GM23338 (cell line): ENCODE data around the gene CETP. TPM values are rescaled to one million over a fixed set of nuclear protein-coding genes. Genes with fewer than 3 reads are reported as not detected.
"Not testable (repeated sequence)": the region's sequence is repeated elsewhere in the genome, so short reads cannot be mapped to it uniquely, and the experiment has no call there.

ENCODE experiments used
- ATAC-seq: fragments of 200-7000 bp; cut with Tn5 transposase; 3 replicates; pipeline ENCODE4 v1.9.1; 2020
- DNase-seq: peaks from one replicate; pipeline ENCODE4 v3.0.0-alpha.2; 2015; ENCODE audit warnings: low spot score
- H2AFZ ChIP-seq: fragments of 200-600 bp; sonication (generic); 2 replicates; pipeline ENCODE4 v1.8.0; 2016; ENCODE audit warnings: antibody characterized with exemption, mild to moderate bottlenecking, moderate library complexity
- H3F3A ChIP-seq: fragments of 200-600 bp; sonication (generic); replicated peaks from 2 replicates; pipeline ENCODE4 v1.8.0; 2017; ENCODE audit warnings: antibody characterized with exemption, mixed run types, low read depth
- H3K27ac ChIP-seq: fragments of 200-600 bp; sonication (generic); 2 replicates; pipeline ENCODE4 v1.6.1; 2016; ENCODE audit warnings: low read depth
- H3K27me3 ChIP-seq: fragments of 200-600 bp; sonication (generic); 2 replicates; pipeline ENCODE4 v1.8.0; 2016; ENCODE audit warnings: mild to moderate bottlenecking, mixed run types, moderate library complexity; ENCODE audit not compliant: insufficient read depth
- H3K36me3 ChIP-seq: fragments of 200-600 bp; sonication (generic); 2 replicates; pipeline ENCODE4 v1.8.0; 2016; ENCODE audit warnings: mild to moderate bottlenecking; ENCODE audit not compliant: insufficient read depth
- H3K4me1 ChIP-seq: fragments of 200-600 bp; sonication (generic); 2 replicates; pipeline ENCODE4 v1.8.0; 2016; ENCODE audit warnings: mild to moderate bottlenecking, moderate library complexity; ENCODE audit not compliant: insufficient read depth
- H3K4me2 ChIP-seq: fragments of 200-600 bp; sonication (generic); 2 replicates; pipeline ENCODE4 v1.7.1; 2017; ENCODE audit warnings: mixed run types
- H3K4me3 ChIP-seq: fragments of 200-600 bp; sonication (generic); 2 replicates; pipeline ENCODE4 v1.6.1; 2016; ENCODE audit warnings: mixed run types
- H3K79me2 ChIP-seq: fragments of 200-600 bp; sonication (generic); replicated peaks from 2 replicates; pipeline ENCODE4 v1.8.0; 2017; ENCODE audit warnings: mild to moderate bottlenecking; ENCODE audit not compliant: insufficient read depth
- H3K9me2 ChIP-seq: fragments of 200-600 bp; sonication (generic); 2 replicates; pipeline ENCODE4 v1.8.0; 2017; ENCODE audit not compliant: insufficient read depth
- H4K20me1 ChIP-seq: fragments of 200-600 bp; sonication (generic); replicated peaks from 2 replicates; pipeline ENCODE4 v1.8.0; 2017; ENCODE audit warnings: mild to moderate bottlenecking; ENCODE audit not compliant: insufficient read depth
- H3K27ac Mint-ChIP-seq: 2 replicates; pipeline ENCODE4 v1.8.0; 2020; ENCODE audit warnings: inconsistent platforms, mild to moderate bottlenecking, moderate library complexity, mixed read lengths
- H3K27me3 Mint-ChIP-seq: 3 replicates; pipeline ENCODE4 v1.8.0; 2022; ENCODE audit warnings: low read depth, mild to moderate bottlenecking, moderate library complexity, mixed read lengths, inconsistent platforms; ENCODE audit not compliant: insufficient read depth, poor library complexity
- H3K36me3 Mint-ChIP-seq: 3 replicates; pipeline ENCODE4 v1.8.0; 2021; ENCODE audit warnings: low read depth, mild to moderate bottlenecking, inconsistent platforms, moderate library complexity, mixed read lengths
- H3K4me1 Mint-ChIP-seq: 3 replicates; pipeline ENCODE4 v1.8.0; 2020; ENCODE audit warnings: mild to moderate bottlenecking, inconsistent platforms, mixed read lengths
- H3K4me3 Mint-ChIP-seq: 3 replicates; pipeline ENCODE4 v1.8.0; 2021; ENCODE audit warnings: moderate library complexity, mild to moderate bottlenecking, inconsistent platforms, mixed read lengths
- H3K9me3 Mint-ChIP-seq: 3 replicates; pipeline ENCODE4 v1.8.0; 2020; ENCODE audit warnings: moderate library complexity, mild to moderate bottlenecking, inconsistent platforms, mixed read lengths
- CREB1 ChIP-seq: fragments of 250-450 bp; sonication (Bioruptor Pico); IDR thresholded peaks from 2 replicates; pipeline ENCODE4 v1.5.0; 2020; ENCODE audit warnings: low read depth, mild to moderate bottlenecking, moderate library complexity
- EZH2 ChIP-seq: fragments of 200-600 bp; sonication (generic); IDR thresholded peaks from one replicate; pipeline ENCODE4 v1.8.0; 2017; ENCODE audit warnings: antibody characterized with exemption, mild to moderate bottlenecking, low read depth; ENCODE audit not compliant: unreplicated experiment
- NANOG ChIP-seq: IDR thresholded peaks from 2 replicates; pipeline ENCODE4 v1.6.1; 2016; ENCODE audit warnings: antibody characterized with exemption, borderline replicate concordance
- STAT1 ChIP-seq: IDR thresholded peaks from one replicate; pipeline ENCODE4 v1.6.1; 2016; ENCODE audit warnings: antibody characterized with exemption; ENCODE audit not compliant: unreplicated experiment
- ZNF114 ChIP-seq: fragments of 250-450 bp; sonication (Bioruptor Pico); IDR thresholded peaks from 2 replicates; pipeline ENCODE4 v1.5.0; 2020; ENCODE audit warnings: mild to moderate bottlenecking, moderate library complexity
- ZNF331 ChIP-seq: fragments of 250-450 bp; sonication (Bioruptor Pico); IDR thresholded peaks from 2 replicates; pipeline ENCODE4 v1.5.0; 2020; ENCODE audit warnings: low read depth, mild to moderate bottlenecking, moderate library complexity
- polyA plus RNA-seq: library from polyadenylated mRNA; unstranded; fragments of >200 nt; fragmentation: Nextera tagmentation; extraction: Ambion mirVana; gene quantifications from 2 replicates; pipeline ENCODE4 v1.2.1, GENCODE V29; 2016
- total RNA-seq: library from RNA; depleted of rRNA; stranded (reverse); fragments of >200 nt; shearing (Covaris generic); gene quantifications from 2 replicates; pipeline ENCODE4 v1.2.3, GENCODE V29; 2014
- TF ChIP-seq, protein P1 (sequence below): fragments of 250-450 bp; sonication (Bioruptor Pico); IDR thresholded peaks from 2 replicates; pipeline ENCODE4 v1.5.0; 2020; ENCODE audit warnings: mild to moderate bottlenecking, moderate library complexity

The CETP gene
- total and polyA plus RNA-seq, 2 experiments from 2014 or later = not detected

DNA sequence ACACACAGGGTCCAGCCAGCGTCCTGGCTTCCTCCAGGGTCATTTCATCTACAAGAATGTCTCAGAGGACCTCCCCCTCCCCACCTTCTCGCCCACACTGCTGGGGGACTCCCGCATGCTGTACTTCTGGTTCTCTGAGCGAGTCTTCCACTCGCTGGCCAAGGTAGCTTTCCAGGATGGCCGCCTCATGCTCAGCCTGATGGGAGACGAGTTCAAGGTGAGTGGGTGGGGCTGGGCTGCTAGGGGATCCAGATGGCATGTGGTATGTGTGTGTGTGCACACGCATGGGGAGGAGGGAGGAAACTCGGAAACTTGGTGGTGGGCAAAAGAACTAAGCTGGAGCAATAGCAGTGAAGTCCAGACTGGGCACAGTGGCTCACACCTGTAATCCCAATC is 11.5 kb downstream of the CETP start:
- Histone ChIP-seq H3K27ac (no peak overlapping the region), H3K4me3 (no peak overlapping the region), H3K4me2 (no peak overlapping the region), H3K4me1 (no peaks in the 10 kb centered on the region), H3K9me2 (no peaks in the 10 kb centered on the region), H3K79me2 (no peaks in the 10 kb centered on the region), H4K20me1 (no peaks in the 10 kb centered on the region), H3K36me3 (no peaks in the 10 kb centered on the region), H3F3A (no peaks in the 10 kb centered on the region), H2AFZ (no peak overlapping the region), H3K27me3 (no peaks in the 10 kb centered on the region)
- Mint-ChIP-seq H3K27me3 (peaks cover 12% of the 10 kb centered on the region), H3K27ac (no peak overlapping the region), H3K9me3 (0 out of 3 replicates have a peak, but pooled peaks cover 2% of the 10 kb centered on the region), H3K4me3 (no peak overlapping the region), H3K4me1 (no peaks in the 10 kb centered on the region), H3K36me3 (no peaks in the 10 kb centered on the region)
- TF ChIP-seq NANOG (no peak), STAT1 (no peak), ZNF331 (CRISPR knock-in tag) (no peak), EZH2 (no peak), CREB1 (CRISPR knock-in tag) (no peak), ZNF114 (CRISPR knock-in tag) (no peak)
- TF ChIP-seq, protein P1, sequence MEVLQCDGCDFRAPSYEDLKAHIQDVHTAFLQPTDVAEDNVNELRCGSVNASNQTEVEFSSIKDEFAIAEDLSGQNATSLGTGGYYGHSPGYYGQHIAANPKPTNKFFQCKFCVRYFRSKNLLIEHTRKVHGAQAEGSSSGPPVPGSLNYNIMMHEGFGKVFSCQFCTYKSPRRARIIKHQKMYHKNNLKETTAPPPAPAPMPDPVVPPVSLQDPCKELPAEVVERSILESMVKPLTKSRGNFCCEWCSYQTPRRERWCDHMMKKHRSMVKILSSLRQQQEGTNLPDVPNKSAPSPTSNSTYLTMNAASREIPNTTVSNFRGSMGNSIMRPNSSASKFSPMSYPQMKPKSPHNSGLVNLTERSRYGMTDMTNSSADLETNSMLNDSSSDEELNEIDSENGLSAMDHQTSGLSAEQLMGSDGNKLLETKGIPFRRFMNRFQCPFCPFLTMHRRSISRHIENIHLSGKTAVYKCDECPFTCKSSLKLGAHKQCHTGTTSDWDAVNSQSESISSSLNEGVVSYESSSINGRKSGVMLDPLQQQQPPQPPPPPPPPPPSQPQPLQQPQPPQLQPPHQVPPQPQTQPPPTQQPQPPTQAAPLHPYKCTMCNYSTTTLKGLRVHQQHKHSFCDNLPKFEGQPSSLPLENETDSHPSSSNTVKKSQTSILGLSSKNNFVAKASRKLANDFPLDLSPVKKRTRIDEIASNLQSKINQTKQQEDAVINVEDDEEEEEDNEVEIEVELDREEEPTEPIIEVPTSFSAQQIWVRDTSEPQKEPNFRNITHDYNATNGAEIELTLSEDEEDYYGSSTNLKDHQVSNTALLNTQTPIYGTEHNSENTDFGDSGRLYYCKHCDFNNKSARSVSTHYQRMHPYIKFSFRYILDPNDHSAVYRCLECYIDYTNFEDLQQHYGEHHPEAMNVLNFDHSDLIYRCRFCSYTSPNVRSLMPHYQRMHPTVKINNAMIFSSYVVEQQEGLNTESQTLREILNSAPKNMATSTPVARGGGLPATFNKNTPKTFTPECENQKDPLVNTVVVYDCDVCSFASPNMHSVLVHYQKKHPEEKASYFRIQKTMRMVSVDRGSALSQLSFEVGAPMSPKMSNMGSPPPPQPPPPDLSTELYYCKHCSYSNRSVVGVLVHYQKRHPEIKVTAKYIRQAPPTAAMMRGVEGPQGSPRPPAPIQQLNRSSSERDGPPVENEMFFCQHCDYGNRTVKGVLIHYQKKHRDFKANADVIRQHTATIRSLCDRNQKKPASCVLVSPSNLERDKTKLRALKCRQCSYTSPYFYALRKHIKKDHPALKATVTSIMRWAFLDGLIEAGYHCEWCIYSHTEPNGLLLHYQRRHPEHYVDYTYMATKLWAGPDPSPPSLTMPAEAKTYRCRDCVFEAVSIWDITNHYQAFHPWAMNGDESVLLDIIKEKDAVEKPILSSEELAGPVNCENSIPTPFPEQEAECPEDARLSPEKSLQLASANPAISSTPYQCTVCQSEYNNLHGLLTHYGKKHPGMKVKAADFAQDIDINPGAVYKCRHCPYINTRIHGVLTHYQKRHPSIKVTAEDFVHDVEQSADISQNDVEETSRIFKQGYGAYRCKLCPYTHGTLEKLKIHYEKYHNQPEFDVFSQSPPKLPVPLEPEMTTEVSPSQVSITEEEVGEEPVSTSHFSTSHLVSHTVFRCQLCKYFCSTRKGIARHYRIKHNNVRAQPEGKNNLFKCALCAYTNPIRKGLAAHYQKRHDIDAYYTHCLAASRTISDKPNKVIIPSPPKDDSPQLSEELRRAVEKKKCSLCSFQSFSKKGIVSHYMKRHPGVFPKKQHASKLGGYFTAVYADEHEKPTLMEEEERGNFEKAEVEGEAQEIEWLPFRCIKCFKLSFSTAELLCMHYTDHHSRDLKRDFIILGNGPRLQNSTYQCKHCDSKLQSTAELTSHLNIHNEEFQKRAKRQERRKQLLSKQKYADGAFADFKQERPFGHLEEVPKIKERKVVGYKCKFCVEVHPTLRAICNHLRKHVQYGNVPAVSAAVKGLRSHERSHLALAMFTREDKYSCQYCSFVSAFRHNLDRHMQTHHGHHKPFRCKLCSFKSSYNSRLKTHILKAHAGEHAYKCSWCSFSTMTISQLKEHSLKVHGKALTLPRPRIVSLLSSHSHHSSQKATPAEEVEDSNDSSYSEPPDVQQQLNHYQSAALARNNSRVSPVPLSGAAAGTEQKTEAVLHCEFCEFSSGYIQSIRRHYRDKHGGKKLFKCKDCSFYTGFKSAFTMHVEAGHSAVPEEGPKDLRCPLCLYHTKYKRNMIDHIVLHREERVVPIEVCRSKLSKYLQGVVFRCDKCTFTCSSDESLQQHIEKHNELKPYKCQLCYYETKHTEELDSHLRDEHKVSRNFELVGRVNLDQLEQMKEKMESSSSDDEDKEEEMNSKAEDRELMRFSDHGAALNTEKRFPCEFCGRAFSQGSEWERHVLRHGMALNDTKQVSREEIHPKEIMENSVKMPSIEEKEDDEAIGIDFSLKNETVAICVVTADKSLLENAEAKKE (CRISPR knock-in tag) = no peak
- ATAC-seq (no peak), DNase-seq (no peak)

DNA sequence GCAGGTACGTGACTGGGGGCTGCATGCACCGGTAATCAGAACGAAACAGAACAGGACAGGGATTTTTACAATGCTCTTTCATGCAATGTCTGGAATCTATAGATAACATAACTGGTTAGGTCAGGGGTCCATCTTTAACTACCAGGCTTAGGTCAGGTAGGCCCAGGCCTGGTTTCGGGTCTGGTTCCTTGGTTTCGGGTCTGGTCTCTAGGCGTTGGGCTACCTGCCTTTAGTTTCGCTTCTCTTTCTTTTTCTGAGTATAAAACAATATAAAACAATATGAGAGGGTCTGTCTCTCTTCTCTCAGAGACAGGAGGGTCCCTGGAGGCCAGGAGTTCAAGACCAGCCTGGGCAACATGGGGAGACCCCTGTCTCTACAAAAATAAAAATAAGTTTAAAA is 12.1 kb downstream of the CETP start:
- not testable (repeated sequence) for H3K27ac Mint-ChIP-seq, H3K9me2 ChIP-seq, H3K9me3 Mint-ChIP-seq, H3F3A ChIP-seq, H3K27me3 ChIP-seq, H3K4me2 ChIP-seq, ATAC-seq, H3K36me3 ChIP-seq, H3K36me3 Mint-ChIP-seq, H4K20me1 ChIP-seq, H3K27ac ChIP-seq, H3K4me1 ChIP-seq, H3K79me2 ChIP-seq, H3K4me3 ChIP-seq, H3K4me1 Mint-ChIP-seq, H3K4me3 Mint-ChIP-seq, H2AFZ ChIP-seq, DNase-seq
- peaks cover 14% of the 10 kb centered on the region for H3K27me3 Mint-ChIP-seq
